BJ (cell line): ENCODE data around the gene MSTO1. TPM values are rescaled to one million over a fixed set of nuclear protein-coding genes. Genes with fewer than 3 reads are reported as not detected.

ENCODE experiments used
- CTCF ChIA-PET: fragments of 350-600 bp; formaldehyde crosslinking; extraction: SDS; loops from one replicate; lab custom pipeline; 2021; ENCODE audit warnings: antibody characterized with exemption, inconsistent platforms; lab: Yijun Ruan, JAX
- POLR2A ChIA-PET: fragments of 300-600 bp; sonication (Branson Sonifier 250); formaldehyde crosslinking; extraction: SDS; loops from one replicate; lab custom pipeline; 2021; ENCODE audit warnings: antibody characterized with exemption; lab: Charles Lee
- DNase-seq: peaks from one replicate; pipeline ENCODE4 v3.0.0-alpha.2; 2011; ENCODE audit warnings: low read depth
- H3K27me3 ChIP-seq: 2 replicates; pipeline ENCODE4 v1.6.0; 2011; ENCODE audit warnings: low read length; ENCODE audit not compliant: control insufficient read depth, insufficient read depth
- H3K36me3 ChIP-seq: 2 replicates; pipeline ENCODE4 v1.5.1; 2011; ENCODE audit warnings: low read length; ENCODE audit not compliant: control insufficient read depth, insufficient read depth
- H3K4me3 ChIP-seq: 2 replicates; pipeline ENCODE4 v1.5.1; 2011; ENCODE audit warnings: low read depth, mild to moderate bottlenecking, control low read depth, low read length
- CTCF ChIP-seq: IDR thresholded peaks from 2 replicates; pipeline ENCODE4 v1.5.1; 2011; ENCODE audit warnings: low read depth, mild to moderate bottlenecking, control low read depth, inconsistent platforms, low read length, moderate library complexity; ENCODE audit not compliant: insufficient read depth
- polyA plus RNA-seq: library from polyadenylated mRNA; depleted of rRNA; stranded (reverse); fragments of >200 nt; gene quantifications from 2 replicates; pipeline ENCODE4 v1.2.3, GENCODE V29; 2011

Gene MSTO1
- polyA plus RNA-seq, 1 experiment: 28.6 TPM

- DNase-seq: no peak
- ChIA-PET CTCF (no interaction called here), POLR2A (no interaction called here)
- Histone ChIP-seq H3K4me3 (no peak overlapping the region), H3K27me3 (no peaks in the 10 kb centered on the region), H3K36me3 (no peaks in the 10 kb centered on the region; the same call in 1 of the 2 replicates)
- TF ChIP-seq CTCF: no peak
These were observed 33.2 kb downstream of the MSTO1 start for GRCh38 chr1:155643230-155643629.

GRCh38 chr1:155645034-155645598 lies 35.1 kb downstream of the MSTO1 start:
- no peak for TF ChIP-seq CTCF
- DNase-seq: no peak
- H3K4me3 ChIP-seq: no peak overlapping the region
- no peaks in the 10 kb centered on the region; the same call in 1 of the 2 replicates for H3K36me3 ChIP-seq
- ChIA-PET POLR2A (no interaction called here), CTCF (no interaction called here)
- H3K27me3 ChIP-seq: no peaks in the 10 kb centered on the region

- TF ChIP-seq CTCF: no peak
- Histone ChIP-seq H3K36me3 (no peaks in the 10 kb centered on the region; the same call in 1 of the 2 replicates), H3K27me3 (no peaks in the 10 kb centered on the region), H3K4me3 (no peak overlapping the region)
- no peak for DNase-seq
- ChIA-PET CTCF (interaction anchor here (3.5 kb wide), 1 partner anchor 395 kb away, joined by 22 read pairs; no protein-coding TSS in a partner anchor), POLR2A (no interaction called here)
These were observed 35.6 kb downstream of the MSTO1 start for GRCh38 chr1:155645648-155646047.

- H3K4me3 ChIP-seq: no peak overlapping the region
- no peak for TF ChIP-seq CTCF
- ChIA-PET POLR2A (no interaction called here), CTCF (interaction anchor here (3.5 kb wide), 1 partner anchor 396 kb away, joined by 22 read pairs; no protein-coding TSS in a partner anchor)
- no peaks in the 10 kb centered on the region; the same call in 1 of the 2 replicates for H3K36me3 ChIP-seq
- H3K27me3 ChIP-seq: no peaks in the 10 kb centered on the region
- no peak for DNase-seq
These were observed 36.3 kb downstream of the MSTO1 start for GRCh38 chr1:155646307-155646706.

GRCh38 chr1:155648207-155649147 lies 38.5 kb downstream of the MSTO1 start:
- DNase-seq: peak; percentile 49
- H3K4me3 ChIP-seq: peak overlapping the region; percentile 33
- H3K27me3 ChIP-seq: no peaks in the 10 kb centered on the region
- POLR2A ChIA-PET: no interaction called here
- CTCF ChIA-PET: interaction anchor here (0.8 to 3.5 kb wide), 7 partner anchors 50 to 444 kb away, joined by 3 to 22 read pairs (median 5); partner anchors contain the start of gene MTX1
- peak; percentile 65 for TF ChIP-seq CTCF
- no peaks in the 10 kb centered on the region for H3K36me3 ChIP-seq
